GM06990 (cell line): ENCODE measurements around the gene FAM222A.

Experiments
- DNase-seq: peaks from one replicate; pipeline ENCODE4 v3.0.0-alpha.2; 2011; ENCODE audit not compliant: insufficient read length; ENCODE audit errors: extremely low read depth
- H3K27me3 ChIP-seq: replicated peaks from 2 replicates; pipeline ENCODE4 v1.6.0; 2011; ENCODE audit warnings: low read length; ENCODE audit not compliant: control insufficient read depth, insufficient read depth
- H3K36me3 ChIP-seq: 2 replicates; pipeline ENCODE4 v1.5.1; 2011; ENCODE audit warnings: low read length; ENCODE audit not compliant: control insufficient read depth, insufficient read depth
- H3K4me3 ChIP-seq: replicated peaks from 2 replicates; pipeline ENCODE4 v1.5.1; 2011; ENCODE audit warnings: low read depth, mild to moderate bottlenecking, control low read depth, low read length
- CTCF ChIP-seq: IDR thresholded peaks from 2 replicates; pipeline ENCODE4 v1.5.1; 2011; ENCODE audit warnings: low read length, control low read depth, mild to moderate bottlenecking, inconsistent platforms; ENCODE audit not compliant: insufficient read depth, poor library complexity, severe bottlenecking

The FAM222A gene

DNA sequence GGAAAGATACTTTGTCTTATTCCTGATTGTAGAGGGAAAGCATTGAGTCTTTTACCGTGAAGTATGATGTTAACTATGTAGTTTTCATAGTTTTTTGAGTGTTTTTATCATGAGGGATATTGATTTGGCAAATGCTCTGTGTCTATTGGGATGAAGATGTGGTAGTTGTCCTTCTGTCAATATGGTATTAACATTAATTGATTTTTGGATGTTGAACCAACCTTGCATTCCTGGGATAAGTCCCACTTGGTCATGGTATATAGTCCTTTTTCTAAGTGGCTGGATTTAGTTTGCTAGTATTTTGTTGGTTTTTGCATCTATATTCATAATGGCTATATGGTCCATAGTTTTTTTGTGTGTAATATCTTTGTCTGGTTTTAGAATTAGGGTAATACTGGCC lies 42.8 kb downstream of the FAM222A start:
- no peak for DNase-seq
- Histone ChIP-seq H3K27me3 (peaks cover 2% of the 10 kb centered on the region), H3K4me3 (no peak overlapping the region), H3K36me3 (no peaks in the 10 kb centered on the region)
- no peak for TF ChIP-seq CTCF

DNA sequence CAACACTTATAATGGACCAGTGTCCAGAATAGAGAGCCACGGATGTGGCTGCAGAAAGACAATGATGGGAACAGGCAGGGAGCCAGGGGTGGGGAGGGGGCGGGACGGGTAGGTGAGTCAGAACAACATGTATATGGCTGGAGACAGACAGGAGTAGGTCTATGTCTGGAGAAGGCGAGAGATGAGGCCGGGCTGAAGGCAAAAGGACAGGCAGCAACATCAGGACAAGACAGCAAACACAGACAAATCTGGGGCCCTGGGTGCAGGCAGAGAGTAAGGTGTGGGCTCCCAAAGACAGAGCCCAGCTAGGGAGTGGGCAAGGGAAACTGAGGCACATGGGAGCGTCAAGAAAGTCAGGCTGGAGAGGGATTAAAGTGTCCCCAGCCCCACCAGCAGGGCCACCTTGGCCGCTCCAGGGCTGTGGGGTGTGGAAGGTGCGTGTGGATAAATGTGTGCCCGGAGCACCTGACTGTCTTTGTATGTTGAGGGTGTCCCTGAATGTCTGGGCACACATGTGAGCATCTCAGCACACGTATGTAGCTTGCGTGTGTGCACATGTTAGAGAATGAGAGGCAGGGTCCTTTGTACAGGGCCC lies 44.1 kb downstream of the FAM222A start:
- peaks cover 2% of the 10 kb centered on the region for H3K27me3 ChIP-seq
- no peak for DNase-seq
- TF ChIP-seq CTCF = no peak
- no peak overlapping the region for H3K4me3 ChIP-seq
- no peaks in the 10 kb centered on the region for H3K36me3 ChIP-seq

DNA sequence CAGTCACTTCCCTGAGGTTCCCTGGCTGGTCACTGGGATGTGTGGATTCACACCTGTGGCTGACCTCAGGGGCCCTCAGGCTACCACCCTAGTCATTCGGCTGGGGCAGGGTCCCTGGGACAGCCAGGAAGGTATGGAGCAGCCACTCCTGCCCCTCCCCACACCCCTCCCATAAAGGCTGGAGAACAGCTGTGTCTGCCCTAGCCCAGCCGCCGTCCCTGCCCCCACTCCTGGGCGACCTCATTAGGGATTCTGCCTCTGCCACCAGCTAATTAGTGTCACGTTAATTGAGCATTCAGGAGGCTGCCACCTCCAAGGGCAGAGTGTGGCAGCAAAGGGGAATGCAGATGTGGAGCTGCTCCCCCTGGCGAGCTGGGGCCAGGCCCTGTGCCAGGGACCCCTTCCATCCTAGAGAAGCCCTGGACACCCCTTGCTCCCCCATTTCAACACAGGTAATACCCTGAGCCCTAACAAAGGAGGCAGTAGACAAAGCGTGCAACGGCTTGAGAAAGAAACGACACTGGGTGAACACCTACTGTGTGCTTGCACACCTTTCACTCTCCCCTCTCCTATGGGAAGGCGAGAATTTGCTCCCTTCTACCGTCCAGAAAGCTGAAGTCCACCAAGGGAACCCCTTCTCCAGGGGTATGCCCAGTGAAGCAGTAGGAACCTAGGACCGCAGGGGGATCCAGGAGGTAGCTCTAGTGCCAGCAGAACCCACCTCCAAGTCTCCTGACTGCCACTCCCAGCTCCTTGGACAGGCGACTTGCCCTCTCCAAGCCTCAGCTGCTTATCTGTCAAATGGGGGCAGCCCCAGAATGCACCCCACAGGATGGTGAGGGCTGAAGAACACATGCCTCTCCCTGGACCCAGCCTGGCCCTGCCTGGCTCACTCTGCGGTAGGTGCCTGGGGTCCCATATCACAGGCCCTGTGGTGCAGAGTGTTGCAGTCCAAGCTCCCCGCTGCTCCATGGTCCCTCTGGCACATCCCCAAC lies 45.1 kb downstream of the FAM222A start:
- no peak for DNase-seq
- H3K36me3 ChIP-seq = no peaks in the 10 kb centered on the region
- H3K4me3 ChIP-seq = no peak overlapping the region
- H3K27me3 ChIP-seq = no peaks in the 10 kb centered on the region
- no peak for TF ChIP-seq CTCF

- H3K36me3 ChIP-seq = no peaks in the 10 kb centered on the region
- TF ChIP-seq CTCF = no peak
- H3K4me3 ChIP-seq = no peak overlapping the region
- no peaks in the 10 kb centered on the region for H3K27me3 ChIP-seq
- DNase-seq = no peak
Measured at GRCh38 chr12:109759595-109759994, 46.0 kb downstream of the FAM222A start.

- TF ChIP-seq CTCF = no peak
- no peak for DNase-seq
- H3K36me3 ChIP-seq = no peaks in the 10 kb centered on the region
- no peaks in the 10 kb centered on the region for H3K27me3 ChIP-seq
- no peak overlapping the region for H3K4me3 ChIP-seq
Measured at GRCh38 chr12:109760031-109760929, 46.7 kb downstream of the FAM222A start.
